GM18520 (cell line): Measurements from ENCODE around the gene TOR2A.
A peak's percentile ranks its signal among the peaks of the same experiment; 100 is the strongest.
"Not testable (repeated sequence)": the region's sequence is repeated elsewhere in the genome, so short reads cannot be mapped to it uniquely, and the experiment has no call there.

Source experiments
- ATAC-seq: cut with Tn5 transposase; IDR thresholded peaks from one replicate; pipeline ENCODE4 v1.9.1; 2021; ENCODE audit not compliant: unreplicated experiment

TOR2A gene

DNA sequence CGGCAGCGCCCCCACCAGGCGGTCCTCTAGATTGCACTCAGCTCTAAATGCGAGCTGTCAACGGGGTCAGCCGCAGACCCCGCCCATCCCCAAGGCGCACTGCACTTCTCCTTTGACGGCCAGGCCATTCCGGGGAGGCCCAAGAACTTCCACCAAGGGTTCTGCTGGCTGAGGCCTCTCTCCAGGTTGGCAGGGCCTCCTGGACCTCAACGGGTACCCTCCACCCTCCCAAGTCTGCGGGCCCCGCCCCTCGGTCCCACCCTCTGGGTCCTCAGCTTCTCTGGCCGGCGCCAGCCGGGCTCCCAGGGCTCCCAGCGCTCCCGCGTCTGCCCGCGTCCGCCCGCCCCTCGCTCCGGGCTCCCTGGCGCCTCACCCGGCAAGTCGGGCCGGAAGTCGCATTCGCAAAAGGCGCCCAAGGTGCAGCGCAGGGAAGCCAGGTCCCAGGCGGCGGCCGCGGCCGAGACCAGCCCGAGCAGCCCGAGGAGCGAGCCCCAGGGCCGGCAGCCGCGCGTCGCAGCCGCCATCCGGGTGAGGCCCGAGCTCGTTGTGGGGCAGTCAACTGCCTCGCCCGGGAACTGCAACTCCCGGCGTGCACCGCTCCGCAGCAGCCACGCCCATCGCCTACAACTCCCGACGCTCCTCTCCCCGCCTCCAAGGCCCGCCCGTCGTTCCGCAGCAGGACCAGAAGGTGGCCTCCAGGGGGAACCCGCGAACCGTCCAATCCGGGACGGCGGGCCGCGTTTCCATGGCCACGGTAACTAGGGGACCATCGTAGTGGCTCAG lies at the start of gene TOR2A:
TOR2A (minus strand) TSS at position 548 of the 783 bp plus-strand sequence; CDS start at position 524, 24 bp downstream.
- peak; percentile 85 for ATAC-seq

GRCh38 chr9:127783111-127784008 lies 48.3 kb upstream of the TOR2A start:
- no peak for ATAC-seq

DNA sequence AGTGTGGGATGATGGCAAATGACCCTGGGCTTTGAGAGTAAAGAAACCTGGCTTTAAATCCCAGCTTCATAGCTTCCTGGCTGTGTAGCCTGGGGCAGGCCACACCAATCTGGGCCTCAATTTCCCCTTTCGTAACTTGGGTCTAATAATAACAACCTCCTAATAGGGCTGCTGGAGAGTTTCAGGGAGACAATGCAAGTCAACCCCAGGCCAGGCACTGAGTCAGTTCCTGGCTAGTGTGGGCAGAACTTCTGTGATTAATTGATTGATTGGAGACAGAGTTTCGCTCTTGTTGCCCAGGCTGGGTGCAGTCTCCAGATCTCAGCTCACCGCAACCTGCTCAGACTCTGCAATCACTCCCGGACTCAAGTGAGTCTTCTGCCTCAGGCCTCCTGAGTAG lies 46.7 kb upstream of the TOR2A start:
- ATAC-seq = no peak

- ATAC-seq = not testable (repeated sequence)
Measured at GRCh38 chr9:127780909-127781308, 45.8 kb upstream of the TOR2A start.

GRCh38 chr9:127780126-127780885 lies 45.2 kb upstream of the TOR2A start:
- no peak for ATAC-seq

DNA sequence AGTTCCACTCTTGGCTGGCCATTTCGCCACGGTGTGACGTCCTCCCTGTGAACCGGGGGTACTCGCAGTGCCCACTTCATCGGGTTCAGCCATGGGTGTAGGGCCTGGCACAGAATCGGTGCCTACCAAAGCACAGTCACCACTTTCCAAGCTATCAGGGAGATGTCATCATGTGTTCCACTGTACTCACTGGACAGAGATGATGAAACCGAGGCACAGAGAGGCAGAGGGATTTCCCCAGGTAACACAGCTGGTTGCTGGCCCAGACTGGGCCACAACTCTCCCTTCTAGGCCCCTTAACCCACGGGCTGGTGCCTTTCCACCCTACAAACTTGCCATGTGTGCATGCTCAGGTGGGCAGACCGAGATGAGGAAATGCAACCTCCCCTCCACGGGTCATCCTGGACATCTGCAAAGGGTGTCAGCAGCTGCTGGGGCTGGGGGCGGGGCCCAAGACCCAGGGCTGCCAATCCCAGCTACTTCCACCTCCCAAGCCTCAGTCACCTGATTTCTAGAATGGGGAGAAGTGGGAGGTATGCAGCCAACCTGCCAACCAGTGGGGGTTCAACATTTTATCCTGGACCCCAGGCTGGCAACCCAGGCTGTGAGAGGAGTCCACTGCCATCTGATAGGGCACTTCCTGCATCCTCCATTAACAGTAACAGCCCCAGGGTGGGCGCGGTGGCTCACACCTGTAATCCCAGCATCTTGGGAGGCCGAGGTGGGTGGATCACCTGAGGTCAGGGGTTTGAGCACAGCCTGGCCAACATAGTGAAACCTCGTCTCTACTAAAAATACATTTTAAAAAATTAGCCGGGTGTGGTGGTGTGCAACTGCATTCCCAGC lies 44.3 kb upstream of the TOR2A start:
- peak; percentile 39 for ATAC-seq

GRCh38 chr9:127778280-127779135 lies 43.4 kb upstream of the TOR2A start, which contains the start of gene SH2D3C:
TSS of gene SH2D3C (minus strand) at chr9:127778666. CDS start at chr9:127778627, 39 bp downstream.
- ATAC-seq = peak; percentile 17

- ATAC-seq = no peak
Measured at GRCh38 chr9:127777368-127777980, 42.4 kb upstream of the TOR2A start.

DNA sequence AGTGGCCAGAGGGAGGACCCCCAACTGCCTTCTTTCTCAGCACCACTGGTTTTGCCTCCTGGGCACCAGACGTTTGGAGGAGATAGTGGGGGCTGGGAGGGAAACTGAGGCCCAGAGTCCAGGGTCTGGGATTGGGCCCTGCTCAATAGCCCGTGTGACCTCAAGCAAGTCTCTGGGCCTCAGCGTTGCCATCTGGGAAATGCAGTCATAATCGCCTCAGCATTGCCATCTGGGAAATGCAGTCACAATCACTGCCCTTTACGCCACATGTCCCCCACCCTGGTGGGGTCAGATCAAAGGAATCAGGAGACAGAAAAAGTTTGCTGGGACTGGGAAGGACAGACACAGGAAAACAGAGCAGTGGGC lies 41.8 kb upstream of the TOR2A start:
- ATAC-seq = no peak

DNA sequence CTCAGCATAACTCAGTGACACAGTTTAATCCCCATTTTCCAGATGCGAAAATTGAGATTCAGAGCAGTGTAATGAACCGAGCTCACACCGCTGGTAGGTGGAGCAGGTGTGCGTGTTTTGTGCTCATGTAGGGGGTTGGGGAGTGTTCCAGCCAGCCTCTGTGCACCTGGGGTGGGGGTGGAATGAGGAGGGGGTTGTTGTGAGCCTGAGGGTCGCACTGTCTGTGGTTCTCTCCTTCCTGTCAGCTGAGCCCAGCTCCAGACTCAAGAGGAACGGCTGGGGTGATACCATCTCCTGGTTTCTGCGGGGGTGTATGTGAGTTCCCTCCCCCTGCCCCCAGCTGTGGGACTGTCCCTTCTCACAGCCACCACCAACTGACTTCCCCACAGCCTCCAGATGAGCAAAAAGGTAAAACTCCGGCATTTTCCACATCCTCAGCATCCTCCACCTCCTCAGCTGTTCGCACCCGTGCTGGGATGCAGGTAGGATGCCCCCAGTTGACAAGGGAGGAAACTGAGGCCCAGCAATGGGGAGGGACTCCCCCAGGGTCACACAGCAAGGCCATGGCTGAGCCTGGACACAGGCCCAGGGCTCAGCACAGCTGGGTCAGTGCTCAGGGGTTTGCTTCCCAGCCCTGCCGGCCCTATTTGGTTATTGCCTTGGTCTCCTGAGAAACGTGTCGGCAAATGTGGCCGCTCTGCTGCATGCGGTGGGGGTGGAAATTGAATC lies 41.3 kb upstream of the TOR2A start:
- no peak for ATAC-seq

DNA sequence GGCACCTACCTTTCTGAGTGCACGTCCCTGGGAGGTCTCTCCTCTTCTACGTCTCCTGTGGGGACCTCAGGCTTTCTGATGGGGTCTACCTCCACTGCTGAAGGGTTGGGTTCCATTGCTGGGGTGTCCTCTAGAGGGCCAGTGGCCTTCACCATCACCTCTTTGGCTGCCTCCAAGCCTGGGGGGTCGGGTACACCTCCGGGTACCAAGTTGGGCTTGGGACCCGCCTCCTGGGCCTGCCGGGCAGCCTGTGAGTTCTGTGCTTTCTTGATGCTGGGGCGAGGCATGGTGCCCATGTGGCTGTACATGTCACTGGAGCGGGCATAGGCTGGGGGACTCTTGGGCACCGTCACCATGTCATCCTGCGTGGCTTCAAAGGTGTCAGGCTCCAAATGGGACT lies 38.9 kb upstream of the TOR2A start:
- ATAC-seq = no peak

DNA sequence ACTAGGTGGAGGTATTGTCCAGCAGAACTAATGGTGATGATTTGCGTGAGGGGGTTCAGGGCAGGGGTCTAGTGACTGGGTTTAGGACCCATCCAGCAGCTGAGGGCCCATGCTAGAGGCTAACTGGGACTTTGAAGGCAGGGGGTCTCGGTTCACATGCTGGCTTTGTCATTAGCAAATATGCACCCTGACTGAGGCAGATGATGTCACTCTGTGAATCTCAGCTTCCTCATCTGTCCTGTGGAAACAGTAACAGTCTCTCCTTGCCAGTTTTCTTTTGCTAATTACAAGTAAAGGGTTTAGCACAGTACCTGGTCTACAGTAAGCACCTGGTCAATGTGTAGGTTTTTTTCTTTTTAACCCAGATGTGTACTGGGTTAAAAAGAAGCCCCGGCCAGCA lies 38.2 kb upstream of the TOR2A start:
- ATAC-seq = no peak

GRCh38 chr9:127772603-127773002 lies 37.5 kb upstream of the TOR2A start:
- ATAC-seq = no peak

DNA sequence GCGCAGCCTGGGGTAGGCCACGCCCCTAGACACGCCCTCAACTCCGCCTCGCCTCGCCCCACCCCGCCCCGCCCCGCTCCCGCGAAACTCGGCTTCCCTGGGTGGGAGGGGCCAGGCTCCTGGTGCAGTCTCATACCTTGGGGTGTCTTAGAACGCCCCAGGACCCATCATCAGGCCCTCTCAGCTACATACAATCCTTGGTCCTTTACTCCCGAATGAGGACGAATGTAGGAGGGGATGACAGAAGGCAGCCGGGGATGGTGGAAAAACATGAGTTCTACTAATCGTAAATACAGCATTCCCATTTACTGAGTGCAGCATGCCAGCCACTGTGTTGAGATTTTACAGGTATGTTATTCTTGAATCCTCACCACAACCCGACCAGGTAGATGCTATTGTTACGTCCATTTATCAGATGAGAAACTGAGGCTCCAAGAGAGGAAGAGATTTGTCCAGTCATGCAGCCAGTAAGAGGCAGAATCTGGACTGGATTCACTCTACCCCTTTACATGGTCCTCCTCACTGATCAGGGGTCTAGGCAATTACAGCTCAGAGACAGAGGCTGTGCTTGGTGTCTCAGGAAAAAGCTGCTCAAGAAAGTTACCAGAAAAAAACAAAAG lies 36.6 kb upstream of the TOR2A start:
- ATAC-seq = no peak

DNA sequence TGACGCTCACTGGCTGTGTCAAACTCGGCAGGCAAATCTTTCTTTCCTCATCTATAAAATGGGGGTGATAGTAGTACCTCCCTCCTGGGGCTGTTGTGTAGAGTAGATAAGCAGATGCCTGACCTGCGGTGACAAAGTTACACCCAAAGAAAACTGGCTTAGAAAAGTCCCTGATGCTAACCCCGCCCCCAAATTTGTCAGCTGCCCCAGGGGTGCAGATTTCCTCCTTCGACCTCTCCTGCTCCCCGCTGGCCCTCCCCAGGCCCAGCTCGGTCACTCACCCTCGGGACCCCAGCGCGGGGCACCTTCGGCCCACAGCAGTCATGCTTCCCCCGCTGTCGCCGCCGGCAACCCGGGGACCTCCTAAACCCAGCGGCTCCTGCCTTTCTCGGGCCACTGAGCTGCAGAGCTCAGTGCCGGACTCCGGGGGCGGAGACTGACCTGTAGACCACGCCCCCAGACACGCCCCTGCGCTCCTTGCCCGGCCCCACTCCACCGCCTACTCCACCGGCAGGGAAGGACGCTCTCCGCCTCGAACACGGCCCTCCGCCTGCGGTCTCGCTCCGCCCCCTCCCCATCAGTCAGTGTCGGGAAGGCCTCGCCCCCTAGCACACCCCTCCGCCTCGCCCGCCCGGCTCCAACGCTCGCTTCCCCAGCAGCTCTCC lies 35.9 kb upstream of the TOR2A start:
- peak; percentile 65 for ATAC-seq

DNA sequence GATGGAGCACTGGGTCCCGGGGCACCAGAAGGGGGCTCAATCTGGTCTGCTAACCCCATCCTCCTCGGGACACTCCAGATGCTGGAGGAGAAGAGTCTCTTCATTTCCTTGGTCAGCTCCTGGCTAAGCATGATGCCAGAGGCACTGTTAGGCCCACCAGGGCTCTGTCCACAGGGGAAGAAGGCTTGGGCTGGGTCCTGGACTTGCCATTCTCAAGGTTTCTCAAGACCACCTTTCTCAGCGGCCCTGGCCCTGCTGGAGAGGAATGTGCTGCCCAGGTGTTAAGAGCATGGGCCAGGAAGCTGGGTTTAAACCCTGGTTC lies 35.5 kb upstream of the TOR2A start:
- no peak for ATAC-seq

DNA sequence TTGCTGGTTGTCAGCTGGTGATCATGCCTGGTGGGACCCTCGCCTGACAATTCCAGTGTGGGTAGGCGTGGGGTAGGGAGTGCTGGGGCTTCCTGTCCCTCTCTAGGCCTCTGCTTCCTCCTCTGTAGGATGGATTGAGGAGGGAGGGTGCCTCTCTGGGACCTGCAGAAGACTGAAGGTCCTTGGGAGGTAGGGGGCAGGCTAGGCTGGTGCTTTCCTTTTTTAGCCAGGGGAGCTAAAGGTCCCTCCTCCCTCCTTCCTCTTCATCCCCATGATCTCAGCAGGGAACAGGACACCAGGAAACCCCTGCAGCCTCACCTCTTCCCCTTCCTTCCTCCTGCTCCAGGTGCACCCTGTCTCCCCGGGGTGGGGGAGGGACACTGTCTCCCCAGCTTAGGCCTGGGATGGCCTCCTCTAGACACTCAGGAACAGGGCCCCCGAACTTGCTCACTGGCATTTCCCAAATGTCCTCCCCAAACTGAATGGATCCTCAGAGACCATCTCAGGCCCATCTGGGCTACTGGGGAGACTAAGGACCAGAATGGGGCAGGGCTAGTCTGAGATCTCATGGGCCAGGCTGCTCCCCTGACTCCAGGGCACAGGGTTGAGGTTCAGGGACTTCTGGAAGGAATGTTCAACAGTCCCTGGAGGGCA lies 35.0 kb upstream of the TOR2A start:
- ATAC-seq = no peak
